Mesodermal cell (in vitro differentiated cells): ENCODE data around the gene ZNF385C. TPM values are rescaled to one million over a fixed set of nuclear protein-coding genes. Genes with fewer than 3 reads are reported as not detected.
A peak's percentile ranks its signal among the peaks of the same experiment; 100 is the strongest.
"Not testable (repeated sequence)": the region's sequence is repeated elsewhere in the genome, so short reads cannot be mapped to it uniquely, and the experiment has no call there.

Experiments used
- H3K27ac ChIP-seq: 2 replicates; pipeline ENCODE4 v1.7.0; 2013; ENCODE audit warnings: mild to moderate bottlenecking, low read depth, low read length, moderate library complexity; ENCODE audit not compliant: severe bottlenecking
- H3K36me3 ChIP-seq: 2 replicates; pipeline ENCODE4 v1.7.1; 2013; ENCODE audit warnings: mild to moderate bottlenecking, low read length, moderate library complexity; ENCODE audit not compliant: control insufficient read depth, insufficient read depth
- H3K4me1 ChIP-seq: one replicate; pipeline ENCODE4 v1.7.1; 2013; ENCODE audit warnings: mild to moderate bottlenecking, low read length; ENCODE audit not compliant: insufficient read depth, control insufficient read depth, poor library complexity, severe bottlenecking
- H3K4me3 ChIP-seq: 2 replicates; pipeline ENCODE4 v1.7.0; 2013; ENCODE audit warnings: low read length, control low read depth, mild to moderate bottlenecking; ENCODE audit not compliant: insufficient read depth, poor library complexity, severe bottlenecking; ENCODE audit errors: extremely low read depth
- H3K9me3 ChIP-seq: 2 replicates; pipeline ENCODE4 v1.7.1; 2013; ENCODE audit warnings: mild to moderate bottlenecking, low read length, moderate library complexity; ENCODE audit not compliant: control insufficient read depth
- WGBS, 2 experiments: methylation state at CpG; one replicate each; pipeline ENCODE4 v1.1.5; 2013; ENCODE audit warnings: missing lambda C conversion rate in 2 of 2; ENCODE audit not compliant: insufficient coverage in 2 of 2; 5-methylcytosine and 5-hydroxymethylcytosine counted together
- polyA plus RNA-seq, 2 experiments: library from polyadenylated mRNA; stranded (reverse); fragments of 50-300 nt; gene quantifications; one replicate each; pipeline ENCODE4 v1.2.3, GENCODE V29; 2013

The ZNF385C gene, protein sequence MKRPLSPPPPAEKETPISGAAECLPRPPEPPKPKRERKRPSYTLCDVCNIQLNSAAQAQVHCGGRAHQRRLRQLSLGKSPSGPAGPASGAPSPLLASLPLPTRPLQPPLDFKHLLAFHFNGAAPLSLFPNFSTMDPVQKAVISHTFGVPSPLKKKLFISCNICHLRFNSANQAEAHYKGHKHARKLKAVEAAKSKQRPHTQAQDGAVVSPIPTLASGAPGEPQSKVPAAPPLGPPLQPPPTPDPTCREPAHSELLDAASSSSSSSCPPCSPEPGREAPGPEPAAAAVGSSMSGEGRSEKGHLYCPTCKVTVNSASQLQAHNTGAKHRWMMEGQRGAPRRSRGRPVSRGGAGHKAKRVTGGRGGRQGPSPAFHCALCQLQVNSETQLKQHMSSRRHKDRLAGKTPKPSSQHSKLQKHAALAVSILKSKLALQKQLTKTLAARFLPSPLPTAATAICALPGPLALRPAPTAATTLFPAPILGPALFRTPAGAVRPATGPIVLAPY
- 2.0 TPM for polyA plus RNA-seq (2013, experiment 1 of 2)
- 1.7 TPM for polyA plus RNA-seq (2013, experiment 2 of 2)

- H3K4me1 ChIP-seq = no peaks in the 10 kb centered on the region
- H3K9me3 ChIP-seq = no peaks in the 10 kb centered on the region
- no peaks in the 10 kb centered on the region for H3K36me3 ChIP-seq
- 17 to 23% methylated on average over 24 to 27 of the region's 52 CpGs for WGBS, 2 experiments
- H3K27ac ChIP-seq = no peak within 1 kb of the TSS
- no peak within 1 kb of the TSS for H3K4me3 ChIP-seq
These were observed at the start of gene ZNF385C for GRCh38 chr17:42097691-42098631. Gene ZNF385C (minus strand): TSS chr17:42098473. CDS start chr17:42063056, 35,417 bp downstream.

- Histone ChIP-seq H3K4me3 (no peak overlapping the region), H3K27ac (no peak overlapping the region), H3K4me1 (peaks cover 11% of the 10 kb centered on the region), H3K9me3 (no peaks in the 10 kb centered on the region), H3K36me3 (peaks cover 74% of the 10 kb centered on the region)
- WGBS, 2 experiments = 93 to 95% methylated on average over 6 to 13 of the region's 13 CpGs
These were observed 48.8 kb upstream of the ZNF385C start for GRCh38 chr17:42146911-42147607.

DNA sequence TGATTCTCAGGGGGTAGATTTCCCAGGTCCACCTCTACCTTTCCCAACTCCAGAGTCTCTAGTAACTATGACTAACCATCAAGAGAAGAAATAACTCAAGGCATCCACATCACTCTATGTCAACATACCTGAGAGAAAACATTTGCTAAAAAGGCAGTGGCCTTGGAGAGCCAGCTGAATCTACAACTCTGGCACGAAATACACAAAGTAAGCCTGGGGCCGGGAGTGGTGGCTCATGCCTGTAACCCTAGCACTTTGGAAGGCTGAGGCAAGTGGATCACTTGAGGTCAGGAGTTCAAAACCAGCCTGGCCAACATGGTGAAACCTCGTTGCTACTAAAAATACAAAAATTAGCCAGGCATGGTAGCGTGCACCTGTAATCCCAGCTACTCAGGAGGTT lies 44.9 kb upstream of the ZNF385C start:
- H3K36me3 ChIP-seq = peaks cover 63% of the 10 kb centered on the region
- not testable (repeated sequence) for H3K27ac ChIP-seq, H3K4me3 ChIP-seq, H3K9me3 ChIP-seq
- WGBS, 2 experiments = 95 to 96% methylated on average over 4 of the region's 4 CpGs
- peaks cover 12% of the 10 kb centered on the region for H3K4me1 ChIP-seq

GRCh38 chr17:42142371-42142896 lies 44.2 kb upstream of the ZNF385C start:
- no peaks in the 10 kb centered on the region for H3K9me3 ChIP-seq
- H3K4me3 ChIP-seq = no peak overlapping the region
- H3K36me3 ChIP-seq = peaks cover 66% of the 10 kb centered on the region
- peaks cover 12% of the 10 kb centered on the region for H3K4me1 ChIP-seq
- 81 to 99% methylated on average over 7 of the region's 7 CpGs for WGBS, 2 experiments
- H3K27ac ChIP-seq = peak overlapping the region; percentile 26

DNA sequence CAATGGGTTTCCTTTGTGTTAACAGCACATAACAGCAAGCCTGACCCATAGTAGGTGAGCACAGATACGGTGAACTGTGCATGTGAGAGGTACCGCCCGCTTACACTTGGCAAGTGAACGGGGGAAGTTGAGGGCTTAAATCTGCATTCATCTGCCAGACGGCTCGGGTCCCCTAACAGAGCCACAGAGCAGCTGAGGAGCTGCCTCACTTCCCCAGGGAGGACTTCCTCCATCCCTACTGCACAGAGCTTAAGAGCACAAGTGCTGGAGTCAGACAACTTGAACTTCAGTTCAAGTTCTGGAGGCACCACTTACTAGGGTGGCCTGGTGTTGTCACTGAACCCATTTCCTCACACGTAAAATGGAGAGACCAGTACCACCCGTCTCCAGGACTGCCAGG lies 43.1 kb upstream of the ZNF385C start:
- Histone ChIP-seq H3K9me3 (no peaks in the 10 kb centered on the region), H3K4me1 (peaks cover 12% of the 10 kb centered on the region), H3K27ac (no peak overlapping the region), H3K36me3 (peaks cover 67% of the 10 kb centered on the region), H3K4me3 (no peak overlapping the region)
- WGBS, 2 experiments = 97 to 99% methylated on average over 6 to 8 of the region's 8 CpGs

DNA sequence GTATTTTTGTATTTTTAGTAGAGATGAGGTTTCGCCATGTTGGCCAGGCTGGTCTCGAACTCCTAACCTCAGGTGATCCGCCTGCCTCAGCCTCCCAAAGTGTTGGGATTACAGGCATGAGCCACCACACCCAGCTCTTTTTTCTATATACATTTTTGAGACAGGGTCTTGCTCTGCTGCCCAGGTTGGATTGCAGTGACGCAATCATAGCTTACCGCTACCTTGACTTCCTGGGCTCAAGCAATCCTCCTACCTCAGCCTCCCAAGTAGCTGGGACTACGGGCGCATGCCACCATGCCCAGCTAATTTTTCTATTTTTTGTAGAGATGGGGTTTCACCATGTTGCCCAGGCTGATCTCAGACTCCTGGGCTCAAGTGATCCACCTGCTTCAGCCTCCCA lies 42.4 kb upstream of the ZNF385C start:
- not testable (repeated sequence) for H3K4me3 ChIP-seq, H3K27ac ChIP-seq, H3K9me3 ChIP-seq
- WGBS, 2 experiments = 87 to 93% methylated on average over 2 to 6 of the region's 7 CpGs
- peaks cover 67% of the 10 kb centered on the region for H3K36me3 ChIP-seq
- H3K4me1 ChIP-seq = peaks cover 19% of the 10 kb centered on the region

DNA sequence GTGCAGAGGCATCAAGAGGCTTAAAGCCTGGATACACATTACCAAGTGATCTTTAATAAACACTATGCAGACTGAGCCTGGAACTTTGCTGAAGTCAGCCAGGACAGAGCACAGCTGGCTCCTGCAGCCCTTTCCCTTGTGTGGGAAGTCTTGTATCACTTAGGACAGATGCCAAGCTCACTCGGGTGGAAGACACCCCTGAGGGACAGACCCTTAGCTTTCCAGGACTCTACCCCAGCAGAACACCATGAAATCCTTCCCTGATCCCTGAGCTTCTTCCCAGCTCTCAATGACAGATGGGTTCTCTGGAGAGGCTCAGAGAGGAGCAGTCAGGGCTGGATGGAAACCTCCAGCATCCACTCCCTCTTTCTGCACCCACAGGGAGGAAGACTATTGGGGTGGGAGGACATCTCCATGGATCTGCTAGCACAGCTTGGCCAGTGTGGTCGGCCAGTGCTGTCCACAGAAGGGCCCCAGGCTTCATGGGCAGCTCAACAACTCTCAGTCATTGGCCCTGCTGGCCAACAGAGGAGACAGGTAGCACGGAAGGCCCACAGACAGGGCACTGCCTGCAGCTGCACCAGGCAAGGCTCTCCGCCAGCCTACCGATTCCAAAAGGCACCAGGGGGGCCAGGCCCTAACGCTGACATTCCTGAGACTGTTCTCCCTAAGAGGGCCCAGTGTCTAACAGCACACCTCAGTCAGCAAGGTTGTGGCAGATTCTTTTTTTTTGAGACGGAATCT lies 40.6 kb upstream of the ZNF385C start:
- peaks cover 70% of the 10 kb centered on the region for H3K36me3 ChIP-seq
- no peaks in the 10 kb centered on the region for H3K9me3 ChIP-seq
- no peak overlapping the region for H3K4me3 ChIP-seq
- H3K27ac ChIP-seq = no peak overlapping the region
- peaks cover 27% of the 10 kb centered on the region for H3K4me1 ChIP-seq
- WGBS, 2 experiments = 91 to 96% methylated on average over 7 of the region's 7 CpGs

DNA sequence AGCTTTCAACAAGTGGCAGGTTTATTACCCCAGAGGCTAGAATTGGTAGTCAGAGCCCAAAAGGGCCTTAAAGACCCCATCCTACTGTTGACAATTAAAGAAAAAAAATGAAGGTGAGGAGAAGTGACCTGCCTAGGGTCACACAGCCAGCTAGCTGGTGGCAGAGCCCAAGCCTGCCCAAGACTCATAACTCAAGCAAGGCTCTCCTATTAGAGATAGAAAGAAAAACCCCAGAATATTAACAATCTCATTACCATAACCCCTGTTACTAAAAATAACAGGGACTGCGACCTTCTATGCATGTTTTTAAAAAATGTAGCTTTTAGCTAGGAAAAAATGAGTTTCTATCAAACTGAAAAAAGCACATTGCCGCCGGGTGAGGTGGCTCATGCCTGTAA lies 38.4 kb upstream of the ZNF385C start:
- H3K4me1 ChIP-seq = peaks cover 28% of the 10 kb centered on the region
- WGBS, 2 experiments = 95 to 97% methylated on average over 2 of the region's 3 CpGs
- no peaks in the 10 kb centered on the region for H3K9me3 ChIP-seq
- no peak overlapping the region for H3K4me3 ChIP-seq
- H3K27ac ChIP-seq = no peak overlapping the region
- H3K36me3 ChIP-seq = peaks cover 58% of the 10 kb centered on the region

GRCh38 chr17:42135664-42136653 lies 37.7 kb upstream of the ZNF385C start:
- Histone ChIP-seq H3K4me1 (peaks cover 28% of the 10 kb centered on the region), H3K4me3 (no peak overlapping the region), H3K27ac (peak overlapping the region; percentile 75), H3K36me3 (peaks cover 55% of the 10 kb centered on the region), H3K9me3 (no peaks in the 10 kb centered on the region)
- WGBS, 2 experiments = 86 to 92% methylated on average over 7 to 10 of the region's 15 CpGs
